ENCODE measurements around the gene GLS. TPM values are rescaled to one million over a fixed set of nuclear protein-coding genes. Genes with fewer than 3 reads are reported as not detected.

GLS gene
- total RNA-seq, 1 donor from 2014 or later, result 185 TPM

DNA sequence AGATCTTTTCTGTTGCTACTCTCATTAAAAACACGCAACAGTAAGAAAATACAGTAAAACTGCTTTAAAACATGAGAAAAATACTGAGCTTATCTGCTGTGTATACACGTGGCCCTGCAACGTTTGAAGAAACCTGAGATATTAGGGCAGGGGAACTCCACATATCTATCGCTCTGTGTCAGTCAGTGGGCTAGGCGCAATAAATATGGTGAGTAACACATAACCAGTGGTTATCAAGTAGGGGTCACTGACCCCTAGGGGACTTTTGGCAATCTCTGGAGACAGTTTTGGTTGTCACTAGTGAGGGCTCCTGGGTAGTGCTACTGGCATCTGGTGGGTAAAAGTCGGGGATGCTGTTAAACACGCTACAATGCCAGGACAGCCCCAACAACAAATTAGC lies 118.4 kb downstream of the GLS start:
- H3K4me1 Mint-ChIP-seq, result no peaks in the 10 kb centered on the region
- no peak overlapping the region for H3K27ac Mint-ChIP-seq
- no peak for DNase-seq (ENCODE audit: low spot score in 2 of 2, unreplicated experiment in 2 of 2)
- no peaks in the 10 kb centered on the region for H3K9me3 Mint-ChIP-seq
- H3K27me3 Mint-ChIP-seq (ENCODE audit: low read depth), result no peaks in the 10 kb centered on the region
- TF ChIP-seq, protein P1, sequence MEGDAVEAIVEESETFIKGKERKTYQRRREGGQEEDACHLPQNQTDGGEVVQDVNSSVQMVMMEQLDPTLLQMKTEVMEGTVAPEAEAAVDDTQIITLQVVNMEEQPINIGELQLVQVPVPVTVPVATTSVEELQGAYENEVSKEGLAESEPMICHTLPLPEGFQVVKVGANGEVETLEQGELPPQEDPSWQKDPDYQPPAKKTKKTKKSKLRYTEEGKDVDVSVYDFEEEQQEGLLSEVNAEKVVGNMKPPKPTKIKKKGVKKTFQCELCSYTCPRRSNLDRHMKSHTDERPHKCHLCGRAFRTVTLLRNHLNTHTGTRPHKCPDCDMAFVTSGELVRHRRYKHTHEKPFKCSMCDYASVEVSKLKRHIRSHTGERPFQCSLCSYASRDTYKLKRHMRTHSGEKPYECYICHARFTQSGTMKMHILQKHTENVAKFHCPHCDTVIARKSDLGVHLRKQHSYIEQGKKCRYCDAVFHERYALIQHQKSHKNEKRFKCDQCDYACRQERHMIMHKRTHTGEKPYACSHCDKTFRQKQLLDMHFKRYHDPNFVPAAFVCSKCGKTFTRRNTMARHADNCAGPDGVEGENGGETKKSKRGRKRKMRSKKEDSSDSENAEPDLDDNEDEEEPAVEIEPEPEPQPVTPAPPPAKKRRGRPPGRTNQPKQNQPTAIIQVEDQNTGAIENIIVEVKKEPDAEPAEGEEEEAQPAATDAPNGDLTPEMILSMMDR (IDR thresholded peaks at IDR 0.05; ENCODE audit: unreplicated experiment), result no peak
- peaks cover 81% of the 10 kb centered on the region for H3K36me3 Mint-ChIP-seq
- no peak overlapping the region for H3K4me3 Mint-ChIP-seq

GRCh38 chr2:190999949-191000665 lies 119.5 kb downstream of the GLS start:
- H3K4me3 Mint-ChIP-seq, result no peak overlapping the region
- H3K4me1 Mint-ChIP-seq, result no peaks in the 10 kb centered on the region
- no peak overlapping the region for H3K27ac Mint-ChIP-seq
- H3K27me3 Mint-ChIP-seq (ENCODE audit: low read depth), result no peaks in the 10 kb centered on the region
- peaks cover 3% of the 10 kb centered on the region for H3K9me3 Mint-ChIP-seq
- H3K36me3 Mint-ChIP-seq, result peaks cover 83% of the 10 kb centered on the region
- TF ChIP-seq, protein P1 (IDR thresholded peaks at IDR 0.05; ENCODE audit: unreplicated experiment), result no peak
- DNase-seq (ENCODE audit: low spot score in 2 of 2, unreplicated experiment in 2 of 2), result no peak

DNA sequence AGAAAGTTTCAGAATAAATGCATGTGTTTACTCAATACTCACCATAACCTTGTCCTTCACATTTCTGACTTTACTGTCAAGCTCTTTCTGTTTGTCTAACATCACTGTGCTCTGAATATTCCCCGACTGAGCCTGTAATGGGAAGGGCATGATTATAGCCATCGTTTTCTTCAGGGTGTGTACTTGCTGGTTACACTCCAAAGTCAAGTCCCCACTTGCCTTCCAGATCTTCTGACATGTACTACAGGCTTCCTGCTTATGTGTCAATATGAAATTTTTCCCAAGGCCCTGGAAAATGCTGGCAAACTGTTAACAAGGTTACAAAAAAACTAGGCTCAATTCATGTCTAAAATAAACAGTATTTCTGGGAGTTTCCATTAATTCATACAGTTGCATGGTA lies 120.4 kb downstream of the GLS start:
- Mint-ChIP-seq H3K4me3 (no peak overlapping the region), H3K27ac (no peak overlapping the region), H3K27me3 (ENCODE audit: low read depth) (no peaks in the 10 kb centered on the region), H3K4me1 (no peaks in the 10 kb centered on the region), H3K9me3 (peaks cover 4% of the 10 kb centered on the region), H3K36me3 (peaks cover 78% of the 10 kb centered on the region)
- TF ChIP-seq, protein P1 (IDR thresholded peaks at IDR 0.05; ENCODE audit: unreplicated experiment), result no peak
- DNase-seq (ENCODE audit: low spot score in 2 of 2, unreplicated experiment in 2 of 2), result no peak

DNA sequence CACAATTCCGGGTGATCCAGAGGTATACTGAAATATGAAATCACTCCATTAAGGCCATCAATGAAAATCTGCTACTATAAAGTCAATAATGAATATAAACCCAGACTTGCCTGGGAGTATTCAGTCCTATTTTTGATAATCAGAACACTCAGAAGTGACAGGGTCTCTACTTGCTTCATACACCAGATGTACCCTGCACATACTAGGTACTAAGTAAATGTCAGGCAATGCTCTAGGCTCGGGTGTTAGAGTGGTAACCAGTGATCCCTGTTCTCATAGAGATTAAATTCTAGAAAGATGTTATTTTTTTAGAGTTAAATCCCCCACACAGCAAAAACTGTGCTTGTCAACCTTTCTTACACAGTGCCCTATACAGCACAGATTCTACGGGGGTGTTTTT lies 121.0 kb downstream of the GLS start:
- TF ChIP-seq, protein P1 (IDR thresholded peaks at IDR 0.05; ENCODE audit: unreplicated experiment), result no peak
- Mint-ChIP-seq H3K27me3 (ENCODE audit: low read depth) (no peaks in the 10 kb centered on the region), H3K4me3 (no peak overlapping the region), H3K27ac (no peak overlapping the region), H3K36me3 (peaks cover 77% of the 10 kb centered on the region), H3K9me3 (peaks cover 4% of the 10 kb centered on the region), H3K4me1 (no peaks in the 10 kb centered on the region)
- no peak for DNase-seq (ENCODE audit: low spot score in 2 of 2, unreplicated experiment in 2 of 2)

GRCh38 chr2:191003405-191004309 lies 123.0 kb downstream of the GLS start:
- peaks cover 77% of the 10 kb centered on the region for H3K36me3 Mint-ChIP-seq
- peaks cover 2% of the 10 kb centered on the region for H3K4me1 Mint-ChIP-seq
- TF ChIP-seq, protein P1 (IDR thresholded peaks at IDR 0.05; ENCODE audit: unreplicated experiment), result no peak
- no peaks in the 10 kb centered on the region for H3K27me3 Mint-ChIP-seq (ENCODE audit: low read depth)
- peaks cover 4% of the 10 kb centered on the region for H3K9me3 Mint-ChIP-seq
- no peak overlapping the region for H3K27ac Mint-ChIP-seq
- no peak overlapping the region for H3K4me3 Mint-ChIP-seq
- DNase-seq (ENCODE audit: low spot score in 2 of 2, unreplicated experiment in 2 of 2), result no peak
